C4-2B (cell line): ENCODE data around the gene NAV1.

Experiments
- CTCF ChIP-seq: fragments of 450-650 bp; conservative IDR thresholded peaks from 2 replicates; pipeline ENCODE4 v1.5.1; 2017; ENCODE audit warnings: mild to moderate bottlenecking
- ZFX ChIP-seq: fragments of 450-650 bp; IDR thresholded peaks from 2 replicates; pipeline ENCODE4 v1.6.1; 2017

GRCh38 chr1:201528631-201529252, 10.2 kb upstream of the NAV1 start:
- no peak for TF ChIP-seq CTCF
- no peak for TF ChIP-seq ZFX
